ENCODE measurements around the gene SMIM7. TPM values are rescaled to one million over a fixed set of nuclear protein-coding genes. Genes with fewer than 3 reads are reported as not detected.

The SMIM7 gene
- total and polyA plus RNA-seq, 2 of the 13 experiments (the other 11 are each of a cell fraction or from before 2014, with no cell fraction given), result 55.7 to 74.9 TPM

DNA sequence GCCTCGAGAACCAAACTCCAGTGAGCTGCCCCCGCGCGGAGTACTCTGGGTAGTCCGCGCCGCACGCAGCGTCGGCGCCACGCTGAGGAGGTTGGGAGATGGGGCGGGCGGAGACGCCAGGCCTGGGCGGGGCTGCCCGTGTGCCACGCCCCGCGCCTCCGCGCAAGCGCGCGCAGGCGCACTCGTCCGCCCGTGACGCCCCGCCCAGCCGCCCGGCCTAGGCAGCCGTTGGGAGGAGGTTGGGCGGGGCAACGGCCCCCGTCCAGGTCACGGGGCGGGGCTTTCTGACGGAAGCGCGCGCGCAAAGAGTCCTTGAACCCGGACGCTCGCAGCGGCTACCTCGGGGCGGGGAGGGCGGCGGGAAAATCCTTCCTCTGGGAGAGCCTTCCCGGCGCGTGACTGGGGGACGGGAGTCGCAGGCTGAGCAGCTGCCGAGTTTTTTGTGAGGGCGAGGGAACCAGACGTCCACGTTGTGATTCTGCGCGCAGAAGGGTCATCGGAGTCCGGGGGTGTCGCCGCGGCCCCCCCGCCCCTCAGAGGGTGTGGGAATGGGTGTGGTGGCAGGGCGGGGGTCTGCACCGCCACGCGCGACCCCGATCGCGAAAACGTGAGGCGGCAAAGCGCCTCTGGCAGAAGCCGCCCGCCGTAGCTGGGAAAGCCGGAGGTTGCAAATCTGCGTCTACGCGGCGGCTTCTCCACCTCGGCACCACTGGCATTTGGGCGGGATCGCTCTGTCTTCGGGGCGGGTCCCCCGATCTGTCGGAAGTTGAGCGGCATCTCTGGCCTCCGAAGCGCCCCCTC lies 31.6 kb downstream of the SMIM7 start, which contains the start of gene MED26 (continued):
- TF ChIP-seq DR1 (CRISPR knock-in tag; IDR thresholded peaks at IDR 0.05) (no peak; the same call in 1 of the 2 replicates), CREB1 (IDR thresholded peaks at IDR 0.05) (peak; percentile 62; the same call in 1 of the 2 replicates), CREB1 (CRISPR knock-in tag; IDR thresholded peaks at IDR 0.05) (peak; percentile 60), EED (CRISPR knock-in tag; IDR thresholded peaks at IDR 0.05) (peak; percentile 86; the same call in 1 of the 2 replicates), U2AF1 (optimal IDR thresholded peaks at IDR 0.05; ENCODE audit: low read depth, low read length) (no peak), ZNF777 (CRISPR knock-in tag; IDR thresholded peaks at IDR 0.05) (no peak; the same call in 1 of the 2 replicates), SRF (IDR thresholded peaks at IDR 0.05; ENCODE audit: low read depth, low read length) (no peak), ZSCAN25 (CRISPR knock-in tag; IDR thresholded peaks at IDR 0.05) (no peak; the same call in 1 of the 2 replicates), ZNF432 (CRISPR knock-in tag; IDR thresholded peaks at IDR 0.05; ENCODE audit: borderline replicate concordance) (no peak), ZNF572 (CRISPR knock-in tag; IDR thresholded peaks at IDR 0.05) (peak; percentile 77; the same call in 1 of the 2 replicates), IRF2 (CRISPR knock-in tag; IDR thresholded peaks at IDR 0.05) (0 out of 2 replicates have a peak, but pooled peaks have one; percentile 10), DPF2 (CRISPR knock-in tag; IDR thresholded peaks at IDR 0.05; ENCODE audit: borderline replicate concordance, low read depth) (no peak), SIN3B (IDR thresholded peaks at IDR 0.05; ENCODE audit: low read length) (no peak), ZNF530 (CRISPR knock-in tag; IDR thresholded peaks at IDR 0.05; ENCODE audit: low read depth) (no peak), ZNF580 (CRISPR knock-in tag; IDR thresholded peaks at IDR 0.05; ENCODE audit: borderline replicate concordance, low read depth) (no peak), THYN1 (CRISPR knock-in tag; IDR thresholded peaks at IDR 0.05; ENCODE audit: borderline replicate concordance, low read depth) (no peak), GTF3A (CRISPR knock-in tag; conservative IDR thresholded peaks at IDR 0.05) (no peak), FOSL1 (CRISPR knock-in tag; IDR thresholded peaks at IDR 0.05; ENCODE audit: borderline replicate concordance) (no peak), RARG (CRISPR knock-in tag; IDR thresholded peaks at IDR 0.05; ENCODE audit: low read depth) (no peak), PHB2 (IDR thresholded peaks at IDR 0.05; ENCODE audit: partially characterized antibody) (no peak), BCL6 (CRISPR knock-in tag; IDR thresholded peaks at IDR 0.05) (no peak), MEF2D (CRISPR knock-in tag; IDR thresholded peaks at IDR 0.05) (peak; percentile 53; the same call in 1 of the 2 replicates), PLRG1 (conservative IDR thresholded peaks at IDR 0.05) (no peak)
- TF ChIP-seq, protein P1, sequence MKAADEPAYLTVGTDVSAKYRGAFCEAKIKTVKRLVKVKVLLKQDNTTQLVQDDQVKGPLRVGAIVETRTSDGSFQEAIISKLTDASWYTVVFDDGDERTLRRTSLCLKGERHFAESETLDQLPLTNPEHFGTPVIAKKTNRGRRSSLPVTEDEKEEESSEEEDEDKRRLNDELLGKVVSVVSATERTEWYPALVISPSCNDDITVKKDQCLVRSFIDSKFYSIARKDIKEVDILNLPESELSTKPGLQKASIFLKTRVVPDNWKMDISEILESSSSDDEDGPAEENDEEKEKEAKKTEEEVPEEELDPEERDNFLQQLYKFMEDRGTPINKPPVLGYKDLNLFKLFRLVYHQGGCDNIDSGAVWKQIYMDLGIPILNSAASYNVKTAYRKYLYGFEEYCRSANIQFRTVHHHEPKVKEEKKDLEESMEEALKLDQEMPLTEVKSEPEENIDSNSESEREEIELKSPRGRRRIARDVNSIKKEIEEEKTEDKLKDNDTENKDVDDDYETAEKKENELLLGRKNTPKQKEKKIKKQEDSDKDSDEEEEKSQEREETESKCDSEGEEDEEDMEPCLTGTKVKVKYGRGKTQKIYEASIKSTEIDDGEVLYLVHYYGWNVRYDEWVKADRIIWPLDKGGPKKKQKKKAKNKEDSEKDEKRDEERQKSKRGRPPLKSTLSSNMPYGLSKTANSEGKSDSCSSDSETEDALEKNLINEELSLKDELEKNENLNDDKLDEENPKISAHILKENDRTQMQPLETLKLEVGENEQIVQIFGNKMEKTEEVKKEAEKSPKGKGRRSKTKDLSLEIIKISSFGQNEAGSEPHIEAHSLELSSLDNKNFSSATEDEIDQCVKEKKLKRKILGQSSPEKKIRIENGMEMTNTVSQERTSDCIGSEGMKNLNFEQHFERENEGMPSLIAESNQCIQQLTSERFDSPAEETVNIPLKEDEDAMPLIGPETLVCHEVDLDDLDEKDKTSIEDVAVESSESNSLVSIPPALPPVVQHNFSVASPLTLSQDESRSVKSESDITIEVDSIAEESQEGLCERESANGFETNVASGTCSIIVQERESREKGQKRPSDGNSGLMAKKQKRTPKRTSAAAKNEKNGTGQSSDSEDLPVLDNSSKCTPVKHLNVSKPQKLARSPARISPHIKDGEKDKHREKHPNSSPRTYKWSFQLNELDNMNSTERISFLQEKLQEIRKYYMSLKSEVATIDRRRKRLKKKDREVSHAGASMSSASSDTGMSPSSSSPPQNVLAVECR (CRISPR knock-in tag; IDR thresholded peaks at IDR 0.05; ENCODE audit: borderline replicate concordance), result peak; percentile 90
- TF ChIP-seq, protein P2, sequence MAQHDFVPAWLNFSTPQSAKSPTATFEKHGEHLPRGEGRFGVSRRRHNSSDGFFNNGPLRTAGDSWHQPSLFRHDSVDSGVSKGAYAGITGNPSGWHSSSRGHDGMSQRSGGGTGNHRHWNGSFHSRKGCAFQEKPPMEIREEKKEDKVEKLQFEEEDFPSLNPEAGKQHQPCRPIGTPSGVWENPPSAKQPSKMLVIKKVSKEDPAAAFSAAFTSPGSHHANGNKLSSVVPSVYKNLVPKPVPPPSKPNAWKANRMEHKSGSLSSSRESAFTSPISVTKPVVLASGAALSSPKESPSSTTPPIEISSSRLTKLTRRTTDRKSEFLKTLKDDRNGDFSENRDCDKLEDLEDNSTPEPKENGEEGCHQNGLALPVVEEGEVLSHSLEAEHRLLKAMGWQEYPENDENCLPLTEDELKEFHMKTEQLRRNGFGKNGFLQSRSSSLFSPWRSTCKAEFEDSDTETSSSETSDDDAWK (CRISPR knock-in tag; IDR thresholded peaks at IDR 0.05), result no peak
